ENCODE results near the gene GJD4. TPM values are rescaled to one million over a fixed set of nuclear protein-coding genes. Genes with fewer than 3 reads are reported as not detected.
A peak's percentile ranks its signal among the peaks of the same experiment; 100 is the strongest.

The GJD4 gene
- total RNA-seq, 6 experiments from 2014 or later: not detected

DNA sequence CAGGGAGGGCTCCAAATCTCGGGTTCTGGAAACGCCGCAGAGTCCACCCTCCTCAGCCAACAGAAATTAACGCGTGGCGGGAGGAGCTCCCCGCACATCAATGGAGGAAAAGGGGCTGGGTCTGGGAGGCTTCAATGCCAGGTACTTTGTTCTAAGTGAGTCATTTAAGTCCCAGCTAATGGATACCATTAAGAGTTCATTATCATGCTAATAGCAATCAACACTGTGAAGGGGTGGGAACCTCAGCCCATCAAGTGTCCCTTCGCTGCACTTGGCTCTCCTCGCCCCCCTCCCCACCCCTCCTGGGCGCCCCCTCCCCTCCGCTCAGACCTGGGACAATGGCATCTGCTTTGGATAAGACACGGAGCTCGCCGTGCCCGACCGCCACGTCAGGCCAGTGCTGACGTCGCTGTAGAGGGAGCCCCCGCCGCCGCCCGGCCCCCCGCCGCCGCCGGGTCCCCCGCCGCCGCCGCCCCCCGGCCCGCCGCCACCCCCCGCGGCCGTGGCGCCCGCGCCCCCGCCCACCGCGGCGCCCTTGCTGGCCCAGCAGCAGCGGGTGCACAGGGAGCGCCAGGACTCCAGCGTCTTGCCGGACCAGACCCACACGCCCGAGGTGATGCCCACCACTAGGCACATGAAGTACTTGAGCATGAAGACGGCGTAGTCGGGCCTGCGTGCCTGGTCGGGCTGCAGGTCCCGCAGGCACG lies 34.0 kb downstream of the GJD4 start:
- Histone ChIP-seq H3K27ac (no peak overlapping the region), H3K4me3 (peak overlapping the region in 2 of 3 donors; percentile 16 to 54), H3K27me3 (no peaks in the 10 kb centered on the region), H3K36me3 (no peaks in the 10 kb centered on the region), H3K4me1 (peaks cover 0 to 8% (median 4%) of the 10 kb centered on the region in 4 donors), H3K9me3 (no peaks in the 10 kb centered on the region)
- 67% methylated on average over 17 of the region's 57 CpGs for WGBS (ENCODE audit: insufficient coverage, low coverage, low lambda C conversion rate, missing lambda C conversion rate)
- intact Hi-C loops (cut with DNase I): loop anchor here (10.0 kb wide), 2 partner anchors 1146 to 1246 kb away; no protein-coding TSS in a partner anchor
- DNase-seq: no peak
- ATAC-seq: no peak
- TF ChIP-seq POLR2A (IDR thresholded peaks at IDR 0.05): no peak
- TF ChIP-seq, protein P1, sequence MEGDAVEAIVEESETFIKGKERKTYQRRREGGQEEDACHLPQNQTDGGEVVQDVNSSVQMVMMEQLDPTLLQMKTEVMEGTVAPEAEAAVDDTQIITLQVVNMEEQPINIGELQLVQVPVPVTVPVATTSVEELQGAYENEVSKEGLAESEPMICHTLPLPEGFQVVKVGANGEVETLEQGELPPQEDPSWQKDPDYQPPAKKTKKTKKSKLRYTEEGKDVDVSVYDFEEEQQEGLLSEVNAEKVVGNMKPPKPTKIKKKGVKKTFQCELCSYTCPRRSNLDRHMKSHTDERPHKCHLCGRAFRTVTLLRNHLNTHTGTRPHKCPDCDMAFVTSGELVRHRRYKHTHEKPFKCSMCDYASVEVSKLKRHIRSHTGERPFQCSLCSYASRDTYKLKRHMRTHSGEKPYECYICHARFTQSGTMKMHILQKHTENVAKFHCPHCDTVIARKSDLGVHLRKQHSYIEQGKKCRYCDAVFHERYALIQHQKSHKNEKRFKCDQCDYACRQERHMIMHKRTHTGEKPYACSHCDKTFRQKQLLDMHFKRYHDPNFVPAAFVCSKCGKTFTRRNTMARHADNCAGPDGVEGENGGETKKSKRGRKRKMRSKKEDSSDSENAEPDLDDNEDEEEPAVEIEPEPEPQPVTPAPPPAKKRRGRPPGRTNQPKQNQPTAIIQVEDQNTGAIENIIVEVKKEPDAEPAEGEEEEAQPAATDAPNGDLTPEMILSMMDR (IDR thresholded peaks at IDR 0.05): no peak

DNA sequence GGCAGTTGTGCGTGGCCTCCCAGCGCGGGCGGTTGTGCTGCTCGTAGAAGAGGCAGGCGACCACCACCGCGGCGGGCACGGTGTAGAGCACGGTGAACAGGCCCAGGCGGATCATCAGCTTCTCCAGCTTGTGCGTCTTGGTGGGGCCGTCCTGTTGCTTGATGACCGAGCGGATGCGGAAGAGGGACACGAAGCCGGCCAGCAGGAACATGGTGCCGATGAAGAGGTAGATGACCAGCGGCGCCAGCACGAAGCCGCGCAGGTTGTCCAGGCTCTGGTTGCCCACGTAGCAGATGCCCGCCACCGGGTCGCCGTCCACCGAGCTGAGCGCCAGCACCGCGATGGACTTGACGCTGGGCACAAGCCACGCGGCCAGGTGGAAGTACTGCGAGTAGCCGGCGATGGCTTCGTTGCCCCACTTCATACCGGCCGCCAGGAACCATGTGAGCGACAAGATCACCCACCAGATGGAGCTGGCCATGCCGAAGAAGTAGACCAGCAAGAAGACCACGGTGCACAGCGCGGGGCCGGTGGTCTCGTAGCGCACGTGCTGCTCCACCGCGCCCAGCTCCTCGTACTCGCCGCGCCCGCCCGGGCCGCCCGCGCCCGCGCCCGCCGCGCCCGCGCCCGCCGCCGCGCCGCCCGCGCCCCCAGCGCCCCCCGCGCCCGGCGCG lies 34.7 kb downstream of the GJD4 start:
- Histone ChIP-seq H3K27me3 (no peaks in the 10 kb centered on the region), H3K9me3 (no peaks in the 10 kb centered on the region), H3K4me1 (peaks cover 0 to 12% (median 4%) of the 10 kb centered on the region in 4 donors), H3K4me3 (peak overlapping the region; percentile 24 to 54 (median 42)), H3K27ac (no peak overlapping the region), H3K36me3 (no peaks in the 10 kb centered on the region)
- no peak for TF ChIP-seq POLR2A (IDR thresholded peaks at IDR 0.05)
- TF ChIP-seq, protein P1 (IDR thresholded peaks at IDR 0.05): no peak
- DNase-seq (peak in 2 of 3 donors; percentile 28 to 57), ATAC-seq (no peak)
- WGBS (ENCODE audit: insufficient coverage, low coverage, low lambda C conversion rate, missing lambda C conversion rate): 53% methylated on average over 14 of the region's 83 CpGs
- intact Hi-C loops (cut with DNase I): loop anchor here (10.0 kb wide), 2 partner anchors 1145 to 1245 kb away; no protein-coding TSS in a partner anchor

DNA sequence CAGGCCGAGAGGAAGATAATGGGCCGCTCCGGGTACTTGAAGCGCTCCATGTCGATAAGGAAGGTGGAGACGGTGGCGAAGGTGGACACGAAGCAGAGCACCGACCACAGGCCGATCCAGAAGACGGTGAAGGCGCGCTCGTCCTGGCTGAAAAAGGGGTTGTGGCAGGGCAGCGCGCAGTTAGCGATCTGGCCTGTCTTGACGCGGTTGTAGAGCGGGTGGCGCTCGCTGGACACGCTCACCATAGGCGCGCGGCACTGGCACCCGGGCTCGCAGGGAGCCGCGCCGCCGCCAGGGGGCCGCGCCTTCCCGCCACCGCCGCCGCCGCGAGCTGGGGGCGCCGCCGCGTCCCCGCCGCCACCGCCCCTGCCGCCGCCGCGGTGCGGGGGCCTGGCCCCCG lies 35.3 kb downstream of the GJD4 start:
- ATAC-seq: peak; percentile 48 to 60 (median 56)
- no peaks in the 10 kb centered on the region for H3K9me3 ChIP-seq
- no peaks in the 10 kb centered on the region for H3K36me3 ChIP-seq
- H3K27me3 ChIP-seq: no peaks in the 10 kb centered on the region
- TF ChIP-seq, protein P1 (IDR thresholded peaks at IDR 0.05): peak; percentile 41 to 66 (median 48)
- no peak for TF ChIP-seq POLR2A (IDR thresholded peaks at IDR 0.05)
- no peak overlapping the region for H3K27ac ChIP-seq
- peak; percentile 70 to 82 (median 80) for DNase-seq
- WGBS (ENCODE audit: insufficient coverage, low coverage, low lambda C conversion rate, missing lambda C conversion rate): 3% methylated on average over 11 of the region's 53 CpGs
- peak overlapping the region; percentile 22 to 54 (median 42) for H3K4me3 ChIP-seq
- H3K4me1 ChIP-seq: peaks cover 0 to 12% (median 4%) of the 10 kb centered on the region in 4 donors
- intact Hi-C loops (cut with DNase I): no loop called here

DNA sequence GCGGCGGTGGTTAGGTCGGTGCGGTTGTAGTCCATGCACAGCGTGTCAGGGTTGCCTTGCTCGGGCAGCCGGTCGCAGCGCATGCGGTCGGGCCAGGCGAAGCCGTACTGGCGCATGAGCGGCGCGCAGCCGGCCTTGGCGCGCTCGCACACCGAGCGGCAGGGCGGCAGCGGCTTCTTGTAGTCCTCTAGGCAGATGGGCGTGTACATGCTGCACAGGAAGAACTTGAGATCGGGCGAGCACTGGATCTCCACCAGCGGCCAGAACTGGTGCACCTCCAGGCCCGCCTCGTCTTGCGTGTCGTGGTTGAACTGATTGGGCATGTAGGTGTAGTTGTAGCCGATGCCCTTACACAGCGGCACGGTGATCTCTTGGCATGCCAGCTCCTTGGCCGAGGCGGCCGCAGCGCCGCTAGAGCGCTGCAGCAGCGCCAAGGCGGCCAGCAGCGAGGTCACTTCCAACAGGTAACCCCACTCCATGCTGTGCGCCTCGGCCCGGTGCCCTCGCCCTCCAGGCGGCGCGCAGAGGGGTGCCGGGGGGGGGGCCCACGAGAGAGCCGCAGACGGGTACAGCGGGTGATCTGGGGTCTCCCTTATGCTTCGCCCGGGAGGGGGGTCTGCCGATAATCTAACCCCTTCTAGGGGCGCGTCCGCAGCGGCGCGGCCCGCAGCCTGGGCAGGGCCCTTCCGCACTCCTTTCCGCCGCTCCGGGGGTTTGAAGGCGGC lies 36.0 kb downstream of the GJD4 start:
- ATAC-seq (peak; percentile 32 to 60 (median 42)), DNase-seq (peak; percentile 73 to 81 (median 73))
- WGBS (ENCODE audit: insufficient coverage, low coverage, low lambda C conversion rate, missing lambda C conversion rate): no CpG with 5 or more reads among the region's 72 CpGs
- H3K27me3 ChIP-seq: no peaks in the 10 kb centered on the region
- peak overlapping the region; percentile 66 to 85 (median 69) for H3K27ac ChIP-seq
- intact Hi-C loops (cut with DNase I): no loop called here
- H3K36me3 ChIP-seq: no peaks in the 10 kb centered on the region
- TF ChIP-seq, protein P1 (IDR thresholded peaks at IDR 0.05): no peak
- no peak for TF ChIP-seq POLR2A (IDR thresholded peaks at IDR 0.05)
- H3K4me3 ChIP-seq: peak overlapping the region; percentile 72 to 91 (median 80)
- no peaks in the 10 kb centered on the region for H3K9me3 ChIP-seq
- H3K4me1 ChIP-seq: peaks cover 0 to 12% (median 4%) of the 10 kb centered on the region in 4 donors

All from right lobe of liver (tissue), 6 donors.